Mesendoderm (in vitro differentiated cells): ENCODE data around the gene PLS3.

Source experiments
- DNase-seq: peaks from one replicate; pipeline ENCODE4 v3.0.0; 2013
- H2AK5ac ChIP-seq: 2 replicates; pipeline ENCODE4 v1.6.1; 2013; ENCODE audit warnings: low read length, inconsistent platforms
- H2BK120ac ChIP-seq: 2 replicates; pipeline ENCODE4 v1.6.1; 2013; ENCODE audit warnings: low read depth, mild to moderate bottlenecking, low read length, moderate library complexity, mixed read lengths
- H2BK15ac ChIP-seq: replicated peaks from 2 replicates; pipeline ENCODE4 v1.6.1; 2013; ENCODE audit warnings: low read depth, mild to moderate bottlenecking, moderate library complexity
- H2BK5ac ChIP-seq: 2 replicates; pipeline ENCODE4 v1.6.1; 2013; ENCODE audit warnings: low read length, inconsistent platforms
- H3K18ac ChIP-seq: 2 replicates; pipeline ENCODE4 v1.6.1; 2013; ENCODE audit warnings: mild to moderate bottlenecking, low read length, mixed read lengths
- H3K23ac ChIP-seq: one replicate; pipeline ENCODE4 v1.6.1; 2013; ENCODE audit warnings: low read length
- H3K27ac ChIP-seq: 2 replicates; pipeline ENCODE4 v1.5.1; 2013; ENCODE audit warnings: low read depth, mild to moderate bottlenecking, inconsistent platforms, low read length, moderate library complexity
- H3K27me3 ChIP-seq: 2 replicates; pipeline ENCODE4 v1.6.1; 2013; ENCODE audit warnings: low read length, control low read depth, mild to moderate bottlenecking, inconsistent platforms; ENCODE audit not compliant: insufficient read depth, poor library complexity
- H3K36me3 ChIP-seq: 2 replicates; pipeline ENCODE4 v1.6.1; 2013; ENCODE audit warnings: low read length, inconsistent platforms; ENCODE audit not compliant: control insufficient read depth, insufficient read depth
- H3K4ac ChIP-seq: one replicate; pipeline ENCODE4 v1.6.1; 2013; ENCODE audit warnings: low read depth, mild to moderate bottlenecking, low read length, moderate library complexity
- H3K4me1 ChIP-seq: 2 replicates; pipeline ENCODE4 v1.6.1; 2013; ENCODE audit warnings: low read depth, low read length, inconsistent platforms; ENCODE audit not compliant: control insufficient read depth
- H3K4me2 ChIP-seq: 2 replicates; pipeline ENCODE4 v1.6.1; 2013; ENCODE audit warnings: low read length
- H3K4me3 ChIP-seq: 2 replicates; pipeline ENCODE4 v1.5.1; 2013; ENCODE audit warnings: mild to moderate bottlenecking, low read length
- H3K56ac ChIP-seq: one replicate; pipeline ENCODE4 v1.6.1; 2013; ENCODE audit warnings: low read length
- H3K79me1 ChIP-seq: 2 replicates; pipeline ENCODE4 v1.6.1; 2013; ENCODE audit warnings: low read length, inconsistent platforms
- H3K79me2 ChIP-seq: 2 replicates; pipeline ENCODE4 v1.6.1; 2013; ENCODE audit warnings: mild to moderate bottlenecking, low read length; ENCODE audit not compliant: control insufficient read depth, insufficient read depth
- H3K9ac ChIP-seq: 2 replicates; pipeline ENCODE4 v1.6.1; 2013; ENCODE audit warnings: low read length, inconsistent platforms
- H4K5ac ChIP-seq: one replicate; pipeline ENCODE4 v1.6.1; 2013; ENCODE audit warnings: low read length
- H4K8ac ChIP-seq: one replicate; pipeline ENCODE4 v1.6.1; 2013; ENCODE audit warnings: low read depth, mild to moderate bottlenecking, control low read depth, low read length, moderate library complexity
- WGBS: extraction: QIAGEN DNeasy Blood & Tissue Kit; methylation state at CpG from one replicate; pipeline ENCODE4 v1.1.7; 2013; ENCODE audit warnings: low lambda C conversion rate, missing lambda C conversion rate; ENCODE audit not compliant: insufficient coverage; ENCODE audit errors: extremely low coverage; 5-methylcytosine and 5-hydroxymethylcytosine counted together

The PLS3 gene

DNA sequence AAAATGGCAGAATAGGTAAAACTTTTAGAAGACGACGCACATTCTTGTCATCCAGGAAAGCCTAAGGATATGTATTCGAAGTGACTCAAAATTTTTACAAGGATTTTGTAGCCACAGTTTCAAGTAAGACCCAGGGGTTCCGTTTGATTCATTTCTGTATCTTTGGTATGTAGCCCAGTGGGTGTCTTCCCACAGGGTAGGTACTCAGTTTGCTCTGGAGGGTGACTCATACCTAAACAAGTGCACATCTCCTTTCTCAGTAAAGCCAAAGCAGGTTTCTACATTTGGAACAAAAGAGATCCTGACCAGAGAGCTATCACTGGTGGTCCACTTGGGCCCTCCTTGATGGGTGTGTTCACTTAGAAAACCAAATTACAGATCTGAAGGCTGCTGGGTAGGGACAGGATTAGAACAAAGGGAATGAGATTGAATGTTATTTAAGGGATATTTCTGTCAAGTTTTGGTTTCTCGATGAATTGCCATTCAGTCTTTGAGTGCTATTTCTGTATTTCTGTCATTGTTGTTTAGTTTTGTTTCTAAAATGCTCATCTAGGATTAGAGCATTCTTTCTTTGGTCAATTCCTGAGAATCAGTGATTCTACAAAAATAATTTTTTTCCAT is 56.1 kb downstream of the PLS3 start:
- peaks cover 2% of the 10 kb centered on the region for H3K4me1 ChIP-seq
- peak; percentile 55 for DNase-seq

DNA sequence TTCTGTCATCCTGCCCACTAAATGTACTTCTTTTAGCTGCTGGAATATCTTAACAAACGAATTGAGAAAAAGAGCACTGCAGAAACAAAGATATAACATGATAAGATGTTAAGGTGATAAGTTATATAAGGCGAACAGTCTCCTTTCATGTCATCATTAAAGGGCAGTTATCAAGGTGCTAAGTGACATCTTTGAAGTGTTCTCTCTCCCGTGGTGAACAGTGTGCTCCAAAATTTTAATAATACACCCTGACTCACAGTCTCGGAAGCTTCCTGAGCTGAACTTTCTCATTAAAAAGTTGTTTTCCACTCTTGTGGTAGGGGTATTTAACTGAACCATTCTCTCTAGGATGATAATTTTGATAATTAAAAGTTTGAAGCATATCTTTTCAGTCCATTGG is 61.6 kb downstream of the PLS3 start:
- Histone ChIP-seq H3K9ac (no peak overlapping the region), H2BK5ac (no peak overlapping the region), H3K79me1 (no peaks in the 10 kb centered on the region), H3K4me3 (no peak overlapping the region), H2AK5ac (no peak overlapping the region), H4K8ac (no peak overlapping the region), H3K23ac (no peak overlapping the region), H3K4me2 (no peak overlapping the region), H3K79me2 (no peaks in the 10 kb centered on the region), H4K5ac (no peak overlapping the region), H2BK120ac (no peak overlapping the region), H3K56ac (no peak overlapping the region), H3K27ac (no peak overlapping the region), H3K18ac (no peak overlapping the region), H3K4ac (no peak overlapping the region), H2BK15ac (no peak overlapping the region), H3K4me1 (no peaks in the 10 kb centered on the region), H3K36me3 (no peaks in the 10 kb centered on the region), H3K27me3 (no peaks in the 10 kb centered on the region)
- no CpG with 5 or more reads among the region's 4 CpGs for WGBS
- DNase-seq = peak; percentile 36

More for the DNA sequence above, 56.1 kb downstream of the PLS3 start:
- no CpG with 5 or more reads among the region's 5 CpGs for WGBS
- Histone ChIP-seq H3K79me2 (no peaks in the 10 kb centered on the region), H3K4me2 (no peak overlapping the region), H3K18ac (no peak overlapping the region), H2BK5ac (no peak overlapping the region), H2AK5ac (no peak overlapping the region), H3K27ac (no peak overlapping the region), H3K56ac (no peak overlapping the region), H3K9ac (no peak overlapping the region), H4K8ac (no peak overlapping the region), H2BK120ac (no peak overlapping the region), H2BK15ac (no peak overlapping the region), H3K4me3 (no peak overlapping the region), H3K4ac (no peak overlapping the region), H4K5ac (no peak overlapping the region), H3K36me3 (no peaks in the 10 kb centered on the region), H3K79me1 (no peaks in the 10 kb centered on the region), H3K23ac (no peak overlapping the region), H3K27me3 (no peaks in the 10 kb centered on the region)

DNA sequence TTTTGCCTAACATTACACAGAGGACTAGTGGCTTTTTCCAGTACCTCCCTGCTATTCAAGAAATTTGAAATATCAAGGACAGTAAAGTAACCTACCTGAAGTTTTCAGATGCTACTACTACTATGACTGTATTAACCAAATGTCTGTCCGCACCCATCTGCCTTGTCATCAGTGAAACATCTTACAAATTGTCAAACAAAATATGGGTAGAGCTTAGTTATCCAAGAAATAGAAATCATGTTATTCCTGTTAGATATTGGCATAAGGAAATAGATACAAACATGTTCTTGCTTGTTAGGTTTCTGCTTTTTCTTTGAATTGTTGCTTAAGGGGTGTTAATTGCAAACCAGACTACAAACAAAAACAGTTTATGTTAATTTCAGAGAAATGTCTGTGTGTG is 63.9 kb downstream of the PLS3 start:
- H2BK15ac ChIP-seq = no peak overlapping the region
- H3K27me3 ChIP-seq = no peaks in the 10 kb centered on the region
- H4K8ac ChIP-seq = no peak overlapping the region
- H3K9ac ChIP-seq = no peak overlapping the region
- WGBS = no CpG with 5 or more reads among the region's 1 CpG
- H2BK5ac ChIP-seq = no peak overlapping the region
- no peaks in the 10 kb centered on the region for H3K79me1 ChIP-seq
- no peak overlapping the region for H3K4me3 ChIP-seq
- no peaks in the 10 kb centered on the region for H3K4me1 ChIP-seq
- H3K4me2 ChIP-seq = no peak overlapping the region
- no peak overlapping the region for H2BK120ac ChIP-seq
- H4K5ac ChIP-seq = no peak overlapping the region
- no peak overlapping the region for H3K23ac ChIP-seq
- H3K56ac ChIP-seq = no peak overlapping the region
- H3K36me3 ChIP-seq = no peaks in the 10 kb centered on the region
- no peak overlapping the region for H3K27ac ChIP-seq
- no peaks in the 10 kb centered on the region for H3K79me2 ChIP-seq
- H3K18ac ChIP-seq = no peak overlapping the region
- no peak overlapping the region for H2AK5ac ChIP-seq
- DNase-seq = no peak
- no peak overlapping the region for H3K4ac ChIP-seq

DNA sequence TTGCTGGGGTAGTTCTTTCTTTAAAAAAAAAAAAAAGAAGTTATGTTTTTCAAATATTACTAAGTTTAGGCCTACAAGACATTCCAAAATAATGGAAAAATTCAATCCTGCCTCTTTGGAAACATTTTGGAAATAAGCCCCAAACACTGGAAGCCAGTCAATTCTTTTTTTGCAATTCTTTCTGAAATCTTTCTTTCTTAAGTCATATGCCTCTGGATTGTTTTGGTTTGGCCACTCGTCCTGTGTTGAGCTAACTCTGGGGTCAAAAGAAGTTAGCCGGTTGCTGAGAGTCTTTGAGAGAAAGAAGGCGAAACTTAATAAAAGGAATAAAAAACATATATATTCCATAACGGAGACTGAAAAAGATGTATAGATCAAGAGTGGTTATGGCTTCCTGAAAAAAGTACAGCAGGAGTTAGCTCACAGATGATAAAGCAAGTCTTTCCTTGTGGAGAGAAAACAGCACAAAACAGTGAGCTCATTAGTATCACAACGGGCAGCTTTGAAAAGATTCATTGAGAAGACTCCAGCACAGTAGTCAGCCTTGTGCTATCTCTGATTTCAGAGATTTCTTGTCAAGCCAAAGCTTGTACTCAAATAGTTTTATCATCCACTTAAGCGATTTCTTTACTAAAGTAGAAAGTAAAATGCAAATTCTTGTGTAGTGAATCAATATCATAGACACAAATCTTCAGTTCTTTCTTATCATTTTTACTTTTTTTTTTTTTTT is 64.8 kb downstream of the PLS3 start:
- no peak overlapping the region for H2BK120ac ChIP-seq
- H3K56ac ChIP-seq = no peak overlapping the region
- H2BK15ac ChIP-seq = no peak overlapping the region
- no peak overlapping the region for H2AK5ac ChIP-seq
- no peak overlapping the region for H2BK5ac ChIP-seq
- H4K8ac ChIP-seq = no peak overlapping the region
- no peaks in the 10 kb centered on the region for H3K79me2 ChIP-seq
- no peaks in the 10 kb centered on the region for H3K4me1 ChIP-seq
- H4K5ac ChIP-seq = no peak overlapping the region
- WGBS = no CpG with 5 or more reads among the region's 6 CpGs
- H3K9ac ChIP-seq = no peak overlapping the region
- no peaks in the 10 kb centered on the region for H3K27me3 ChIP-seq
- peak; percentile 62 for DNase-seq
- no peaks in the 10 kb centered on the region for H3K36me3 ChIP-seq
- H3K4ac ChIP-seq = no peak overlapping the region
- H3K79me1 ChIP-seq = no peaks in the 10 kb centered on the region
- H3K27ac ChIP-seq = no peak overlapping the region
- H3K4me3 ChIP-seq = no peak overlapping the region
- H3K18ac ChIP-seq = no peak overlapping the region
- H3K4me2 ChIP-seq = no peak overlapping the region
- H3K23ac ChIP-seq = no peak overlapping the region

DNA sequence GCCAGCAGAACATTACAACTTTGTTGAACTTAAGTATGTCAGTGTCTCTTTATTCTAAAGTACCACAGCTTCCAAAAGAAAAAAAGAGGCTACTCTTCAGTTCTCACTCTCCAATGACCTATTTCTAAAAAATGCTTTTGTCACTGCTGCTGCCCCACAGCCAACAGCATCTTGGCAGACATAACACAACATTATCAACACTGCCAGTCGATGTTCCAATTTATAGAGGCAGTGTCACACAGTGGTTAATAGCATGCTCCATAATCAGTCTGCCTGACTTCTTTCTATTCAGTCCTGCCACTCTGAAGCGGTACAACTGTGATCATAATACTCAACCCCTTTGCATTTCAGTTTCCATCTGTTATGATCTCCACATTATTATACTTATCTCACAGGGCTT is 69.2 kb downstream of the PLS3 start:
- Histone ChIP-seq H3K23ac (no peak overlapping the region), H3K4me1 (no peaks in the 10 kb centered on the region), H3K56ac (no peak overlapping the region), H3K9ac (no peak overlapping the region), H3K27ac (no peak overlapping the region), H3K4me2 (no peak overlapping the region), H2AK5ac (no peak overlapping the region), H3K4me3 (no peak overlapping the region), H2BK15ac (no peak overlapping the region), H3K79me2 (no peaks in the 10 kb centered on the region), H2BK120ac (no peak overlapping the region), H3K36me3 (no peaks in the 10 kb centered on the region), H4K8ac (no peak overlapping the region), H4K5ac (no peak overlapping the region), H3K79me1 (no peaks in the 10 kb centered on the region), H2BK5ac (no peak overlapping the region), H3K18ac (no peak overlapping the region), H3K4ac (no peak overlapping the region), H3K27me3 (no peaks in the 10 kb centered on the region)
- WGBS = no CpG with 5 or more reads among the region's 2 CpGs
- no peak for DNase-seq

DNA sequence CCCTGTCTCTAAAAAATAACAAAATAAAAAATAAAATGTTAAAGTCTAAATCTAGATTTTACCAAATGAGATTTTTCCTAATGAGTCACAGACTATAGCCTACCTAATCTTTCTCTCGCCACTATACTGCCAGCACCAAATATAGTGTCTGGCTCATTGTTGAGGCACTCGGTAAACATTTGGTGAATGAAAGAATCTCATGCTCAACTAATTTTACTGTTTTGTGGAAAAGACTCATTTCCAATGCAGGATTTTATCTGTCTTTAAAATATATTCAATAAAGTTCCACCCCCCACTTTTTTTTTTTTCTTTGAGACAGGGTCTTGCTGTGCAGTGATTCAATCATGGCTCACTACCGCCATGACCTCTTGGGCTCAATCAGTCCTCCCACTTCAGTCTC is 71.5 kb downstream of the PLS3 start:
- Histone ChIP-seq H2BK120ac (no peak overlapping the region), H3K79me2 (no peaks in the 10 kb centered on the region), H3K27ac (no peak overlapping the region), H2BK15ac (no peak overlapping the region), H3K4me1 (no peaks in the 10 kb centered on the region), H3K23ac (no peak overlapping the region), H3K18ac (no peak overlapping the region), H3K9ac (no peak overlapping the region), H3K4ac (no peak overlapping the region), H3K4me3 (no peak overlapping the region), H3K79me1 (no peaks in the 10 kb centered on the region), H2AK5ac (no peak overlapping the region), H3K56ac (no peak overlapping the region), H3K27me3 (no peaks in the 10 kb centered on the region), H3K4me2 (no peak overlapping the region), H4K8ac (no peak overlapping the region), H3K36me3 (no peaks in the 10 kb centered on the region), H2BK5ac (no peak overlapping the region), H4K5ac (no peak overlapping the region)
- no peak for DNase-seq
- WGBS = no CpG with 5 or more reads among the region's 3 CpGs
